Mesenchymal stem cell (in vitro differentiated cells and primary cell): Measurements from ENCODE around the gene REEP5.

Source experiments
- DNase-seq: peaks from one replicate; pipeline ENCODE4 v3.0.0-alpha.2; 2013
- H2AFZ ChIP-seq: one replicate; pipeline ENCODE4 v1.6.1; 2013; ENCODE audit warnings: low read depth, mild to moderate bottlenecking, control low read depth, inconsistent platforms, low read length, moderate library complexity
- H2AK5ac ChIP-seq: 2 replicates; pipeline ENCODE4 v1.6.1; 2013; ENCODE audit warnings: low read length, moderate library complexity, mild to moderate bottlenecking, inconsistent platforms; ENCODE audit not compliant: severe bottlenecking
- H2BK120ac ChIP-seq: one replicate; pipeline ENCODE4 v1.6.1; 2013; ENCODE audit warnings: low read depth, mild to moderate bottlenecking, inconsistent platforms, low read length, moderate library complexity
- H2BK12ac ChIP-seq, 2 experiments: one replicate each; pipeline ENCODE4 v1.6.1; 2013; ENCODE audit warnings: inconsistent platforms in 2 of 2, low read length in 2 of 2, mild to moderate bottlenecking in 2 of 2, moderate library complexity in 2 of 2, control low read depth in 1 of 2
- H2BK15ac ChIP-seq: one replicate; pipeline ENCODE4 v1.6.1; 2013; ENCODE audit warnings: mild to moderate bottlenecking, low read depth, inconsistent platforms; ENCODE audit not compliant: poor library complexity, severe bottlenecking
- H2BK5ac ChIP-seq: 2 replicates; pipeline ENCODE4 v1.6.1; 2013; ENCODE audit warnings: low read depth, mild to moderate bottlenecking, low read length, control low read depth, inconsistent platforms; ENCODE audit not compliant: poor library complexity, severe bottlenecking
- H3K14ac ChIP-seq, 2 experiments: one replicate each; pipeline ENCODE4 v1.6.1; 2013; ENCODE audit warnings: inconsistent platforms in 2 of 2, low read length in 2 of 2, control low read depth in 1 of 2, mild to moderate bottlenecking in 1 of 2, moderate library complexity in 1 of 2
- H3K18ac ChIP-seq, 2 experiments: one replicate each; pipeline ENCODE4 v1.6.1; 2013; ENCODE audit warnings: inconsistent platforms in 2 of 2, low read length in 2 of 2, control low read depth in 1 of 2, low read depth in 1 of 2, mild to moderate bottlenecking in 1 of 2
- H3K23ac ChIP-seq, 2 experiments: one replicate each; pipeline ENCODE4 v1.6.1; 2013; ENCODE audit warnings: inconsistent platforms in 2 of 2, low read length in 2 of 2, mild to moderate bottlenecking in 2 of 2, moderate library complexity in 2 of 2, control low read depth in 1 of 2
- H3K27ac ChIP-seq: 2 replicates; pipeline ENCODE4 v1.5.1; 2013; ENCODE audit warnings: mild to moderate bottlenecking, moderate library complexity, low read length, control low read depth, inconsistent platforms; ENCODE audit not compliant: poor library complexity, severe bottlenecking
- H3K27me3 ChIP-seq, 2 experiments: 2 replicates each; pipeline versions ENCODE4 v1.6.1 to v1.7.0; 2013; ENCODE audit warnings: low read length in 2 of 2, mild to moderate bottlenecking in 2 of 2, moderate library complexity in 2 of 2, control low read depth in 1 of 2, inconsistent platforms in 1 of 2; ENCODE audit not compliant: control insufficient read depth in 1 of 2, insufficient read depth in 1 of 2
- H3K36me3 ChIP-seq, 2 experiments: 2 replicates each; pipeline versions ENCODE4 v1.6.1 to v1.7.0; 2013; ENCODE audit warnings: low read length in 2 of 2, control low read depth in 1 of 2, inconsistent platforms in 1 of 2, low read depth in 1 of 2, mild to moderate bottlenecking in 1 of 2; ENCODE audit not compliant: insufficient read depth in 2 of 2, control insufficient read depth in 1 of 2
- H3K4ac ChIP-seq, 2 experiments: one replicate each; pipeline ENCODE4 v1.6.1; 2013; ENCODE audit warnings: inconsistent platforms in 2 of 2, low read length in 2 of 2, mild to moderate bottlenecking in 2 of 2, moderate library complexity in 2 of 2, control low read depth in 1 of 2, low read depth in 1 of 2
- H3K4me1 ChIP-seq: 2 replicates; pipeline ENCODE4 v1.6.1; 2013; ENCODE audit warnings: low read depth, low read length, control low read depth; ENCODE audit not compliant: control insufficient read depth, insufficient read depth
- H3K4me2 ChIP-seq: 2 replicates; pipeline ENCODE4 v1.6.1; 2013; ENCODE audit warnings: low read length, mild to moderate bottlenecking, inconsistent platforms; ENCODE audit not compliant: poor library complexity, severe bottlenecking
- H3K4me3 ChIP-seq, 2 experiments: 2 replicates each; pipeline versions ENCODE4 v1.5.1 to v1.7.0; 2013; ENCODE audit warnings: low read length in 2 of 2, mild to moderate bottlenecking in 2 of 2, control low read depth in 1 of 2, low read depth in 1 of 2; ENCODE audit not compliant: insufficient read depth in 1 of 2
- H3K79me1 ChIP-seq: replicated peaks from 2 replicates; pipeline ENCODE4 v1.6.1; 2013; ENCODE audit warnings: mild to moderate bottlenecking, control low read depth, low read length, inconsistent platforms; ENCODE audit not compliant: poor library complexity, severe bottlenecking
- H3K9ac ChIP-seq: 2 replicates; pipeline ENCODE4 v1.7.0; 2013; ENCODE audit warnings: mild to moderate bottlenecking, low read length, moderate library complexity
- H3K9me3 ChIP-seq: 2 replicates; pipeline ENCODE4 v1.7.0; 2013; ENCODE audit warnings: mild to moderate bottlenecking, low read length; ENCODE audit not compliant: control insufficient read depth
- H4K8ac ChIP-seq: one replicate; pipeline ENCODE4 v1.6.1; 2013; ENCODE audit warnings: inconsistent platforms, mild to moderate bottlenecking, low read length, moderate library complexity
- H4K91ac ChIP-seq: one replicate; pipeline ENCODE4 v1.6.1; 2013; ENCODE audit warnings: mild to moderate bottlenecking, low read length, inconsistent platforms
- WGBS: methylation state at CpG from one replicate; pipeline ENCODE4 v1.1.7; 2013; ENCODE audit warnings: mixed read lengths; 5-methylcytosine and 5-hydroxymethylcytosine counted together

The REEP5 gene

GRCh38 chr5:112866739-112867138 is 55.3 kb downstream of the REEP5 start:
- Histone ChIP-seq H3K4ac (no peak overlapping the region), H3K9ac (no peak overlapping the region), H3K36me3 (peaks cover 33 to 84% of the 10 kb centered on the region in 2 experiments), H2BK15ac (no peak overlapping the region), H4K91ac (no peak overlapping the region), H4K8ac (no peak overlapping the region), H3K9me3 (no peaks in the 10 kb centered on the region), H3K14ac (no peak overlapping the region), H3K4me2 (no peak overlapping the region), H3K18ac (no peak overlapping the region), H3K79me1 (peaks cover 15% of the 10 kb centered on the region), H2BK120ac (no peak overlapping the region), H3K4me3 (no peak overlapping the region), H3K4me1 (peaks cover 8% of the 10 kb centered on the region), H2BK12ac (no peak overlapping the region), H3K27me3 (no peaks in the 10 kb centered on the region), H3K27ac (no peak overlapping the region), H2AFZ (no peak overlapping the region), H2BK5ac (no peak overlapping the region), H3K23ac (no peak overlapping the region), H2AK5ac (no peak overlapping the region)
- WGBS: no CpG with 5 or more reads among the region's 2 CpGs
- no peak for DNase-seq

DNA sequence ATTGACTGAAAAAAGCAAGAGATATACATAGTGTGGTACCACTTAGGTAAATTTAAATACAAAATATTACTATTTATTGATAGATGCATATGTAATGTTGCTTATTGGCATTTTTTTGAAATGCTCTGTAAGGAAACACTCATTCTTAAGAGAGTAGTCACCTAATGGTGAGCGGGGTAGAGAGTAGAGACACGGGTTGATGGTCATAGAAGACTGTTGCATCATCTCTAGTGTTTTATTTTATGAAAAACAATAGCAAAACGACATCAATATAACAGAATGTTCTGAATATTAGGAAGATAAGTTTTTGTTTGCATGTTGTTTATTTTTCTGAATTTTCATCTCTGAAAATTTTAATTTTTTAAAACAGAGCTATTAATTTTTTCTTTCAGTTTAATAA is 56.9 kb downstream of the REEP5 start:
- Histone ChIP-seq H3K9ac (no peak overlapping the region), H3K79me1 (peaks cover 8% of the 10 kb centered on the region), H3K14ac (no peak overlapping the region), H3K27me3 (no peaks in the 10 kb centered on the region), H2BK5ac (no peak overlapping the region), H3K36me3 (peaks cover 23 to 73% of the 10 kb centered on the region in 2 experiments), H2AK5ac (no peak overlapping the region), H2BK15ac (no peak overlapping the region), H2BK12ac (no peak overlapping the region), H3K4me2 (no peak overlapping the region), H3K9me3 (no peaks in the 10 kb centered on the region), H3K18ac (no peak overlapping the region), H2BK120ac (no peak overlapping the region), H2AFZ (no peak overlapping the region), H3K4ac (no peak overlapping the region), H4K91ac (no peak overlapping the region), H3K23ac (no peak overlapping the region), H3K4me1 (peaks cover 10% of the 10 kb centered on the region), H4K8ac (no peak overlapping the region), H3K27ac (no peak overlapping the region), H3K4me3 (no peak overlapping the region)
- WGBS: 85% methylated on average over 2 of the region's 3 CpGs
- no peak for DNase-seq

GRCh38 chr5:112863549-112863948 is 58.5 kb downstream of the REEP5 start:
- no peak overlapping the region for H4K8ac ChIP-seq
- H3K23ac ChIP-seq: no peak overlapping the region
- WGBS: 94% methylated on average over 3 of the region's 4 CpGs

GRCh38 chr5:112862085-112862484 is 59.9 kb downstream of the REEP5 start:
- Histone ChIP-seq H3K4ac (no peak overlapping the region), H3K4me2 (peak overlapping the region; percentile 71), H4K8ac (no peak overlapping the region), H2BK5ac (no peak overlapping the region), H2BK15ac (no peak overlapping the region), H3K23ac (no peak overlapping the region), H3K9me3 (no peaks in the 10 kb centered on the region), H3K9ac (peak overlapping the region; percentile 100), H3K36me3 (peaks cover 17 to 44% of the 10 kb centered on the region in 2 experiments), H3K18ac (no peak overlapping the region), H3K14ac (no peak overlapping the region), H3K27me3 (no peaks in the 10 kb centered on the region), H3K4me3 (peak overlapping the region in 1 of 2 experiments; percentile 100), H2AFZ (no peak overlapping the region), H3K79me1 (peaks cover 5% of the 10 kb centered on the region), H3K4me1 (peaks cover 10% of the 10 kb centered on the region), H2AK5ac (no peak overlapping the region), H3K27ac (no peak overlapping the region), H2BK12ac (no peak overlapping the region), H2BK120ac (no peak overlapping the region), H4K91ac (no peak overlapping the region)
- 70% methylated on average over 7 of the region's 9 CpGs for WGBS
- peak; percentile 14 for DNase-seq

More at GRCh38 chr5:112863549-112863948, 58.5 kb downstream of the REEP5 start:
- Histone ChIP-seq H3K18ac (no peak overlapping the region), H2AFZ (no peak overlapping the region), H4K91ac (no peak overlapping the region), H2BK15ac (no peak overlapping the region), H3K27me3 (no peaks in the 10 kb centered on the region), H3K36me3 (peaks cover 19 to 57% of the 10 kb centered on the region in 2 experiments), H3K4me1 (peaks cover 10% of the 10 kb centered on the region), H2AK5ac (no peak overlapping the region), H3K4me3 (peak overlapping the region in 1 of 2 experiments; percentile 100), H3K9me3 (no peaks in the 10 kb centered on the region), H3K9ac (peak overlapping the region; percentile 100), H3K27ac (no peak overlapping the region), H2BK5ac (no peak overlapping the region), H3K4ac (no peak overlapping the region), H3K79me1 (peaks cover 7% of the 10 kb centered on the region), H2BK12ac (no peak overlapping the region), H3K4me2 (peak overlapping the region; percentile 41), H2BK120ac (no peak overlapping the region), H3K14ac (no peak overlapping the region)
- no peak for DNase-seq
